Erythroblast (primary cell): Measurements from ENCODE around the gene ORAI2.
A peak's percentile ranks its signal among the peaks of the same experiment; 100 is the strongest.

Experiments used
- GATA1 ChIP-seq: IDR thresholded peaks from 2 replicates; pipeline ENCODE4 v1.6.1; 2011; ENCODE audit warnings: low read depth, mild to moderate bottlenecking, control low read depth, low read length, moderate library complexity
- POLR2A ChIP-seq: IDR thresholded peaks from 2 replicates; pipeline ENCODE4 v1.6.1; 2011; ENCODE audit warnings: mild to moderate bottlenecking, low read length

- TF ChIP-seq POLR2A (peak; percentile 31), GATA1 (no peak)
Measured at GRCh38 chr7:102396710-102397019, 36.7 kb upstream of the ORAI2 start.
